ENCODE results near the gene EIPR1. TPM values are rescaled to one million over a fixed set of nuclear protein-coding genes. Genes with fewer than 3 reads are reported as not detected.
A peak's percentile ranks its signal among the peaks of the same experiment; 100 is the strongest.

EIPR1 gene
- total and polyA plus RNA-seq, 10 of the 15 experiments (the other 5 are each of a cell fraction or from before 2014, with no cell fraction given): 23.6 to 61.2 (median 42.2) TPM

GRCh38 chr2:3303583-3304406 lies 73.8 kb downstream of the EIPR1 start:
- Histone ChIP-seq H3K4me1 (ENCODE audit: control insufficient read depth, insufficient read depth, low read length) (peaks cover 3% of the 10 kb centered on the region; the same call in 1 of the 2 replicates), H3K36me3 (ENCODE audit: control insufficient read depth in 2 of 2, insufficient read depth in 2 of 2, low read length in 1 of 2) (peaks cover 2 to 5% of the 10 kb centered on the region in 2 experiments; a peak in 3 of 4 replicates), H3K79me2 (ENCODE audit: control insufficient read depth, insufficient read depth, low read length) (no peaks in the 10 kb centered on the region; the same call in 1 of the 2 replicates), H3K9me3 (replicated peaks; ENCODE audit: control insufficient read depth, insufficient read depth, low read length) (no peaks in the 10 kb centered on the region), H3K27ac (ENCODE audit: control insufficient read depth, insufficient read depth) (no peak overlapping the region), H4K20me1 (ENCODE audit: control insufficient read depth, insufficient read depth) (no peaks in the 10 kb centered on the region), H2AFZ (ENCODE audit: control insufficient read depth, low read depth, low read length) (peak overlapping the region; percentile 1; the same call in 1 of the 2 replicates), H3K9ac (ENCODE audit: control insufficient read depth, insufficient read depth, low read length) (no peak overlapping the region), H3K4me3 (no peak overlapping the region), H3K27me3 (replicated peaks in 1 of 2; ENCODE audit: control insufficient read depth in 2 of 2, insufficient read depth in 2 of 2, low read length in 1 of 2) (no peaks in the 10 kb centered on the region), H3K4me2 (ENCODE audit: control insufficient read depth, insufficient read depth) (no peak overlapping the region)
- ChIA-PET POLR2A (no interaction called here), CTCF (interaction anchor here (0.7 to 1.4 kb wide), 2 partner anchors 18 to 106 kb away, joined by 3 to 4 read pairs; no protein-coding TSS in a partner anchor), RAD21 (ENCODE audit: unreplicated experiment) (interaction anchor here (1.0 kb wide), 1 partner anchor 81 kb away, joined by 3 read pairs; no protein-coding TSS in a partner anchor), SMC1A (ENCODE audit: uncharacterized antibody, unreplicated experiment) (no interaction called here)
- peak; percentile 100 for ATAC-seq
- peak; percentile 7 for DNase-seq (ENCODE audit: low read depth, low spot score)
- no TSS peak for BruUV-seq (replicated peaks)
- in situ Hi-C loops (cut with MboI): no loop called here
- intact Hi-C loops (cut with micrococcal nuclease; ENCODE audit: unreplicated experiment): loop anchor here (1.0 to 5.0 kb wide), 6 partner anchors 49 to 459 kb away; no protein-coding TSS in a partner anchor
- FAIRE-seq: peak; percentile 84
- 39% methylated on average over 34 of the region's 34 CpGs for WGBS (ENCODE audit: insufficient coverage, insufficient replicate concordance, low lambda C conversion rate, missing lambda C conversion rate)
- TF ChIP-seq IKZF1 (conservative IDR thresholded peaks at IDR 0.05) (peak; percentile 32; the same call in 1 of the 2 replicates), HSF1 (IDR thresholded peaks at IDR 0.05; ENCODE audit: low read depth, low read length) (no peak), CHD2 (IDR thresholded peaks at IDR 0.05; ENCODE audit: borderline replicate concordance, low read depth, low read length) (no peak), TCF3 (IDR thresholded peaks at IDR 0.05; ENCODE audit: borderline replicate concordance, insufficient read depth, low read depth, low read length) (no peak), SIN3A (IDR thresholded peaks at IDR 0.05; ENCODE audit: low read depth, low read length) (no peak), CHD4 (IDR thresholded peaks at IDR 0.05) (no peak), PAX5 (IDR thresholded peaks at IDR 0.05; ENCODE audit: borderline replicate concordance, low read depth, low read length) (no peak), EGR1 (IDR thresholded peaks at IDR 0.05; ENCODE audit: borderline replicate concordance in 1 of 2, low read depth in 2 of 2, low read length in 2 of 2) (no peak), SKIL (IDR thresholded peaks at IDR 0.05; ENCODE audit: low read depth, poor library complexity, severe bottlenecking) (peak; percentile 75), CTCF (IDR thresholded peaks at IDR 0.05 in 2 of 3, conservative IDR thresholded peaks at IDR 0.05 in 1 of 3; ENCODE audit: control insufficient read depth in 2 of 3, extremely low read depth in 1 of 3, insufficient read depth in 1 of 3, low read depth in 3 of 3, low read length in 3 of 3) (peak; percentile 91 to 97 (median 92); a peak in 5 of 6 replicates), CBX5 (IDR thresholded peaks at IDR 0.05; ENCODE audit: low read depth) (no peak), SMARCA5 (IDR thresholded peaks at IDR 0.05) (peak; percentile 38; the same call in 1 of the 2 replicates), HCFC1 (IDR thresholded peaks at IDR 0.05; ENCODE audit: low read length) (no peak), DPF2 (IDR thresholded peaks at IDR 0.05) (no peak), ZNF207 (IDR thresholded peaks at IDR 0.05; ENCODE audit: borderline replicate concordance) (no peak), NFYB (IDR thresholded peaks at IDR 0.05; ENCODE audit: insufficient read depth, low read depth, low read length) (no peak), ETV6 (conservative IDR thresholded peaks at IDR 0.05 in 1 of 2, IDR thresholded peaks at IDR 0.05 in 1 of 2; ENCODE audit: borderline replicate concordance in 1 of 2, low read depth in 1 of 2) (no peak), BRCA1 (IDR thresholded peaks at IDR 0.05; ENCODE audit: low read depth, low read length) (no peak)
